ENCODE data around the gene SLC25A12.

The SLC25A12 gene

DNA sequence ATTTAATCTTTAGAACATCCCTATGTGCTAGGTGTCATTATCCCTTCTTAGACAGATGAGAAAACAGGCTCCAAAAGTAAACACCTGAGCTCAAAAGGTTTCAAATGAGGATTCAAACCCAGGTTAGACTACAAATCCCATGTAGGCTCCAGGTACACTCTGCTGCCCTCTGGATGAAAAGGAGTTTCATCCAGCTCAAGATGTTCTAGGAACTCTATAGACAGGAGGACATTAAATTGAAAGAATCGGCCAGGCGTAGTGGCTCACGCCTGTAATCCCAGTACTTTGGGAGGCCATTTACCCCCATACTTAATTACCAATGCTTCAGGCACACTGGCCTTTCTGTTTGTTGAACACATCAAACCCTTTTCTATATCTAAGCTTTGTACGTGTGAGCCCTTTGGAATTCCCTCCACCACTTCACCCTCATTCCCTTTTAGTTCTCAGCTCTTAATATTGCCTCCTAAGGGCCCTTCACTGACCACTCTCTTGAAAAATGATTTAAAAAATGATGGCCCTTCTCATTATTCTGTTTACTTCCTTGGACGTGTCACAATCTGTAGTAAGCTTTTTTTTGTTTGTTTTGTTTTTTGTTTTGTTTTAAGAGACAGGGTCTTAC lies 10.7 kb downstream of the SLC25A12 start:
- DNase-seq: no peak

DNA sequence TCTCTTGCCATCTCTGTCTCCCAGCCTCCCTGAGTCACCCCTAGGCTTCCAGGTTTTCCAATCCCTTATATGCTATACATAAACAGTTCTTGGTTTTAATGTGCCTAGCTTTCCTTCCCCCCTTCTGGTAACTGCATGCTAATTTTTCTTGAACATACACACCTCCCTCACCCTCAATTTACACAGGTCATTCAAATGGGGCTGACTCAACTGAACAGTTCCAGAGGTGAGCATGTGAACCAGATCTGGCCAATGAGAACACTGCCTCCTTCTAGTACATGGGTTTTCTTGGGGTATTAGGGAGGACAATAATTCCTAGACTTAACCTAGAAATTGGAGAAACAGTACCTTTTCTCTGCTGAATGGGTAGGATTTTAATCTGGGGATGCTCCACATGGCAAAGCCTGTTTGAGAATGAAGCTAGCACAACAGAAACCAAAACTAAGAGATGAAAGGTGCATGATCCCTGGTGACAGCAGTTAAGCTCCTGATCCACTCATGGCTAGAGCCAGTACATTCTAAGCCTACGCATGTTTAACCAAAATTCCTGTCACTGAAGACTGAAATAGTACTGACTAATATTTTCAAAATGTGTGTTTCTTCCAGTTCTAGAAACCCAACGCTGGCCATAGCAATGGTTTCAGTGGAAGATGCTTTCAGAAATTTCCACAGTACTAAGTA lies 11.8 kb downstream of the SLC25A12 start:
- no peak for DNase-seq

DNA sequence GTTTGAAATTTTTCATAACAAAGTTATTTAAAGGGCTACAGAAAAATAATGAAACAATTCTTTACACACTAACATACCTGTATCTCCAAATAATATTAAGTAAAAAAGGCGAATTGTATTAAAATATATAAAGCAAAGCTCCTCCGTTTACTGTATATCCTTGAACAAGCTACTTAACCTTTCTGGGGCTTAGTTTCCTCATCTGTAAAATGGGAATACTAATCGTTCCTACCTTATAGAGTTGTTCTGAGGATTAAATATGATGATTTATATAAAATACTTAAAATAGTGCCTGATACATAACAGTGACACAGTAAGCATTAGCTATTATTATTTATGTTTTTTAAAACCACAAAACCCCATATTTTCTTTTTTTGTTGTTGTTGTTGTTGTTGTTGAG lies 13.3 kb downstream of the SLC25A12 start:
- no peak for DNase-seq

DNA sequence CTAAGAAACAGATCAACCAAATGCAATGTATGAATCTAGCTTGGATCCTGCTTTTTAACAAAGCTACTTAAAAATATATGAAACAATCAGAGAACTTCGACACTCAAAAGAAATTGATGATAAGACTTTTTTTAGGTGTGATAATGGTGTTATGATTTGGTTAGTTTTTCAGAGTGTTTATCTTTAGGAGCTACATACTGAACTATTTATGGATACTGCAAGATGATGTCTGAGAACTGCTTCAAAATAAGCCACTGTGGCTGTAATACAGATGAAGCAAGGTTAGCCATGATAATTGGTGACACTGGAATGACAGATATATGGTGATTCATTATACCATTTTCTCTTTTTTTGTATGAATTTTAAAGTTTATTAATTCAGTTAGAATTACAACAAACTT lies 14.2 kb downstream of the SLC25A12 start:
- no peak for DNase-seq

DNA sequence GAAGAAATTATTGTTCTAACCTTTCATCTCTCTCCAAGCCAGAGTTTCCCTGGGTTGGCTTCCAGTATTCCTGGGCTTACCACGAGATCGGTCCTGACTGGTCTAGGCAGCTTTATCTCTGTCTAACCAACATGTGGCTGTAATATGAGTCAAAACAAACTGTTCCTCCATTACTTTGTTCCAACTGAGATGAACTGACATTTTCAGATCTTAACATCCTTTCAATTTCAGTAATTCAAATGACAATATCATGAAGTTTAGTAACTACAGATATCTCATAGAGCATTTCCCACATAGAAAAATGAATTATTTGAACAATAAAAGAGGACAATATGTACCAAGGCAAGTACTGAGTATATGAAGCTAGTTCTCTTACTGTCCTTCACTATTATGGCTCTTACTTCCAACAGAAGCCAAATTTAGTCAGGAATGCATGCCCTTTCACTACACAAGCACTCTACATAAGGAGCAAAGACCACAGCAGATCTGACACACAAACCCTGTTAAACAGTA lies 15.5 kb downstream of the SLC25A12 start:
- no peak for DNase-seq

DNA sequence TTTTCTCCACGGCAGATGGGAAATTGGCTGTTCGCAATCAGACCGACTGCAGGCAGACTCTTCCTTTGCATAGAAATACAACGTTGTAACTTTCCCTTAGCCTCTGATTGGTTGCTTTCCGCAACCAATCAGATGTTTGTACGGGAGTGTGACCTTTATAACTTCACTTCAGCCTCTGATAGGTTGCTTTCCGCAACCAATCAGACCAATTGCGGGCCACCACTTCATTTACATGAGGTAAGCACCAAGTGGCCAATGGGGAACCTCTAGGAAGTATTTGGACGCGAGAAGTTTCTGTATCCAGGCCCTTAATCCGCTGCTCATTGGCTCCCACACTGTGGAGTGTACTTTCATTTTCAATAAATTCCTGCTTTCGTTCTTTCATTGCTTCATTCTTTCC lies 19.1 kb downstream of the SLC25A12 start:
- DNase-seq: no peak

DNA sequence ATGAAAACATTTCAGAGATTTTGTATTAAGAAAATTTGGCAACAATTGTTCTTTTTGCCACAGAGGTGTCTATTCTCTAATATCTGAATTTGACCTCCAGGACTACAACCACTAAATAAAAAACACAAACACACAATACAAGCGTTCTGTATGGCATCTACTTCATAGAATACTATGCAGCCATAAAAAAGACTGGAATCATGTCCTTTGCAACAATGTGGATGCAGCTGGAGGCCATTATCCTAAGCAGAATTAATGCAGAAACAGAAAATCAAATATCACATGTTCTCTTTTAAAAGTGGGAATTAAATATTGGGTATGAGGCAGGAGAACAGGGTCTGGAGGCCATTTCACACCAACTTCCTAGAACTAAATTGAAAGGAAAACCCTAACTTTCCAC lies 19.5 kb downstream of the SLC25A12 start:
- no peak for DNase-seq

DNA sequence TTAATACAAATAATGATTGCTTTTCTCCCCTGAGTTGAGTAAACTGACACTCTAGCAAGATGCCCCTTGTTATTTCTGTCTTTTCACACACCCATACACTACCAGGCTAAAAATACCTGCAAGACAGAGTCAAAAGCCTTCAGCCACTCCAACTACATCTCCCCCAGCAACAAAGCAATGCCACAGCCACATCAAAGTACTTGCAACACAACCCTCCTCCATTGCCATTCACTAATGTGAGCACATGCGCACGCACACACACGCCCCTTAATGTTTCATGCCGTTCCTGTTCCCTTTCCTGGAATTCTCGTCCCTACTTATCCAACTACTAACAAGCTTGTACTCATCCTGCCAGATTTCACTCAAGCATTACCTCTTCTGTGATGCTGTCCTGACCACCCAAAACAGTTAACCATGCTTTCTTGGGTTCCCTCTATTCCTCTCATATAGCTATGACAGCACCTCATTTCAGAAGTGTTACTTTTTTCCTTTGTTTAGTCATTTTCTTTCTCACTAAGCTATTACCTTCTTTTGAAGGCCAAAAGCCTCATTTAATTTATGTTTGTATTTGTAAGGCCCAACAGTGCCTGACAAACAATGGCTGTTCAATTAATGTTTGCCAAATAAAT lies 29.6 kb downstream of the SLC25A12 start:
- no peak for DNase-seq

DNA sequence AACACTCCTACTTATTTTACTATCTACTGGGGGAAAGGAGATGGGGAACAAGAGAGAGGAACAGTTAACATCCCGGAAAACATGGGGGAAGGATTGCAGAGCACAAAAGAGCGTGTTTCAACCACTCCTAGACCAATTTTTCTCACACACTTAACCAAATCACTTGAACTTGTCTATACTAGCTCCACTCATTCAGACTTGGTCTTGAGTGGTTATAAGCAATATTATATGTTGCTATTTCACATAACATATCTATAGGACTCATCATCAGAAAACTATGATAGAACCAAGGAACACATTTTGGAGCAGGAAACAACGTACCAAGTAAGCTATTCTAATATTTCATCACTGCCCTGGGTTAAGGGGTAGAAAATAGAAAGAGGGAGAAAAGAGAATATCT lies 31.5 kb downstream of the SLC25A12 start:
- no peak for DNase-seq

DNA sequence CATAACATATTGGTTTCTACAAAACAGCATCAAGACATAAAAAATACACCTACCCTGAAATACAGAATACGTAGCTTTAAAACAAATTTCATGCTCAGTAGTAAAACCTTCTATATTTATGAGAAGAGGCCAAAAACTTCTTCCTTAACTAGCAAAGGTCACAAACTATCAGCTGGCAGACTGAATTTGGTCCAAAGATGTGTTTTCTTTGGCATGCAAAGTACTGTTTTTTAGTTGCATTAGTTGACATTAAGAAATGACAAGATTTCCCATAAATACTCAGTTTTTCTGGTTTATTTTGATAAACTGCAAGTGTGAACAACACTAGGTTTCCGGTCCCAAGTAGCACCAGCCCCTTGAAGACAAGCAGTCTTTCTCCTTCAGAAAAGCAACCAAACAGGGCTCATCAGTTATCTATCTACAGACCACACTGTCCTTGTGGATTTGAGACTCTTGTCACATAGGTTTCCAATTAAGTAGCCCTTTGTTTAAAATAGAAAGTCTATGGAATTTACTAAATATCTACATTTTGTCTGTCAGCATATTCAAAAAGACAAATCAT lies 35.6 kb downstream of the SLC25A12 start:
- no peak for DNase-seq

DNA sequence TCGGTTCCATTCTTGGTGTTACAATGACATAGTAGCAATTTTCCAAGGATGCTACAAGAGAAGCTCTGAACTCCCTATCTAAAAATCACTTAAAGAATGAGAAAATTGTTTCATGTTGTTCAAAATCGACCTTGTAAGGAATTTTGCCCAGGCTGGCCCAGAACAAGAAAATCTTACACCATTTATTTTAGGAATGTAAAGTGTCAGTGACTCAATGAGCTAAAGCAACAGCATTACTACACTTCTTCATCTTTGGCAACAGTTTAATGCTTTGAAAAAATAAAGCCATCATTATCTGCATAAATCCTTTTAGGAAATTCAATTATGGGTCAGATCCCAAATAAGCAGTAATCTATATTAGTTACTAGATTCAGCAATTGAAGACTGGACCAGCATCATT lies 38.6 kb downstream of the SLC25A12 start:
- DNase-seq: no peak

DNA sequence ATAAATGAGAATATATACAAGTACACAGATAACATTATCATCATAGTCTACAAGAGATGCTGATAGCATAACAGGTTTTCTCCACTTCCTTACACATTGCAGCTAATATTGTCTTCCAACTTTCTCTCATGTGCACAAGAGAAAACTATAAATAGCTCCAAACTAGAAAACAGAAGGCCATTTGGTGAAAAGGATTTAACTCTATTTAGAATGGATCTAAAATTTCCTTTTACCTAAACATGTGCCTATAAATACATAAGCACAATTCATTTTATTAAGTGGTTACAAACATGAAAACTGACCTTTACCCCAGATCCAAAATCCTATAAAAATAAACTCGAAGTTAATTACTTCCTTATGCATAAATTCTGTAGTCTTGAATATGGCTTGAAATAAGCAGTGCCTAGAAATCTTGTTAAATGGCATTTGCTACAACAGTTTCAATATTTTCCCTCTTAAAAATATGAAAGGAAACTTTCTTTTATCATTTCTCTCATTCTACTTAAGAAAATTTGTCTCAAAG lies 41.6 kb downstream of the SLC25A12 start:
- DNase-seq: no peak

DNA sequence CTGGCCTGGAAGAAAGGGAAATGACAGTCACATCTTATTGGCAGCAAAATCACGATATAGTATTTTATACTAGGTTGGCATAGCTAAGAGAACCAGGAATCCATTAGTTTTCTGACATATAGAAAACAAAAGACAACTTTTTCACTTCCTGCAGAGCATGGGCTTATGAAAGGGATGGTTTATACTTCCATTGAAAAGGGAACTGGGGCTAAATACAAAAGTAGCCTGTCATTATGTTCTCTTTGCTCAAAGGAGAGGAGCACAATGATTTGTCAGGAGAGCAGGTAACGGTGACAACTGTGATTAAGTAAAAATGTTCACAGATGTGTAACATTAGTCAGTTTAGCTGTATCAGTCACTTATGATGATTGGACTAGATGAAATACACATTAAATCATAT lies 46.4 kb downstream of the SLC25A12 start:
- DNase-seq: no peak

DNA sequence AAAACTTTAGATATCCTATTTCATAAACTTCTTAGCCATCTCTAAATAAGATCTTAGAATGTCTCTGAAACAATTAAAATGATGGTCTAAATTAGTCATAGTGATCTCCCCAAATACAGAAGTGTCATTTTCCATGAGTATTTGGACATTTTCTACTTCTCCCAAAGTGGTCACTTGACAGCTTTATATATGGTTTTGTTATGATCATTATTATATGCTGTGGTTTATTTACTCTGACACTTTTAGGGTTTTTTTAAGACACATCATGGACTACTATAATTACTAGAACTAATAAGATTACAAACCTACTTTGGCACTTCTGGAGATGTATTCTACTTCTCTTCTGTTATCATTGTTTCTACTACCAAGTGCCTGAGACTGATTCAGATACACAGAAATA lies 47.1 kb downstream of the SLC25A12 start:
- DNase-seq: no peak

DNA sequence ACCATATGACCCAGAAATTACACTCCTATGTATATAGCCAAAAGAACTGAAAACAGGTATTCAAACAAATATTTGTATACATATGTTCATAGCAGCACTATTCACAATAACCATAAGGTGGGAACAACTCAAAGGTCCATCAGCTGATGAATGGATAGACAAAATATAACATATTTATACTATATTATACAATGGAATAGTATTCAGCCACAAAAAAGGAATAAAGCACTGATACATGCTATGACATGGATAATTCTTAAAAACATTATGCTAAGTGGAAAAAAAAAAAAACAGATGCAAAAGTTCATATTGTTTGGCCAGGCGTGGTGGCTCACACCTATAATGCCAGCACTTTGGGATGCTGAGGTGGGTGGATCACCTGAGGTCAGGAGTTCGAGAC lies 52.0 kb downstream of the SLC25A12 start:
- no peak for DNase-seq

DNA sequence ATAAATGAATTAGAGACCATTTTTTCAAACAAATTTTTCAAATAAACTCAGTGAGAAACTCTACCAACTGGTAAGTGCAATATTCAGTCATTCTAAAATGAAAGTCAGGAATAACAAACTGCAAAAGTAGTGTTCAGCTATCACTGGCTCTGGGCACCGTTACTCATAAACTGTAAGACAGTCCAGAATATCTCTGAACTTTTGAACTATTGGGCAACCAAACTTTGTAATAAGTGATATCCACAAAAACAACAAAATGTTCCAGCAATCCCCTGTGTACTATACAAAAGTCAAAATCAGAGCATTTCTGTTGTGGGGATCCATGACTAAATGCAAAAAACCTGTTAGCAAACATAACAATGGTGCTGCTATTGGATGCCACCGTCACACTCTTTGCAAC lies 56.3 kb downstream of the SLC25A12 start:
- no peak for DNase-seq

DNA sequence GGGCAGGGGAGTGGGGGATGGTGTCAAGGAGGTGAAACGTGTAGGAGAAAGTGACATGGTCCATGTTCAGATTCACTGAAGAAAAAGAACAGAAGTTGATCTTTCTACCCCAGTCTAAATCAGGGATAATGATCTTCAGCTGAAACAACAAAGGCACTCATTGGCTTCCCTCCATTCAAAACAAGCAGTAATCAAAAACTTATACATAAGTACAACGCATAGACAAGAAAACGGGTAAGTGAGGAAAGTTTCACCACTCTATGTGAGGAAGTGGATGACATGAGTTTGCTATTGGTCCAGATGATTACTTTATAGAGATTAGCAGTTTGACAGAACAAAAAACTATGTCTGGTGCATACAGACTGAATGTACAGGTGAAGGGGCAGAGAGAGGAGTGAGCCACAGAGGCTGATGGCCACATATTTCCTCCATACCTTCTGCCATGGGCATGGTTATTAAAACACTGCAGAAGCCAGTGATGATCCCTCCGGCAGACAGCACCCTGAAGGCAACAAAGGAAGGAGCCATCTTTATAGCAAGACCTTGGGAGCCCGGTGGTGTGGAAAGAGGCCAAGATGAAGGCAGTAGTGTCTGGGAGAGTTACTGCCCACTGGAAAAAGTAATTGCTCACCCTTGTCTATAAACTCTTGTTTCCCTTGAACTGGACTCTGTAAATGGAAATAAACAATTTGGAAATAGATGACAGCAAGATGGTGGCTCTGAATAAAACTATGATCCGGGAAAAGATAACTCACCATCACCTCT lies 57.7 kb downstream of the SLC25A12 start:
- no peak for DNase-seq

DNA sequence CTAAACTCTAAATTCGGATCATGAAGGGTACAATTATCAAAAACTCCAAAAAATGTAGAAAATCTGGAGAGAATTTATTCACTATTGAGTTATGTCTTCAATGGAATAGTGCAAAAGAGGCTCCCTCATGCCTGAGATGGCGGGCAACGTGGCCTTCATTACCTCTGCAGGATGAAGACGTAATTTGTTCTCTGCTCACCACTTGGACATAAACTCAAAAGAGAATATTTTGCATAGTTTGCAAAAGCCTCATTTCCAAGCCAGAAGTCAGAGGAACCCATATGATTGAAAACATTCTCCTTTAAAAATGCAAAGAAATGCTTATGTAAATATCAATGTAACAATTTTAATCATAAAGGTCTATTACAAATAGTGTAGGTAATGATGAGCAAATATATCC lies 58.7 kb downstream of the SLC25A12 start:
- DNase-seq: no peak

DNA sequence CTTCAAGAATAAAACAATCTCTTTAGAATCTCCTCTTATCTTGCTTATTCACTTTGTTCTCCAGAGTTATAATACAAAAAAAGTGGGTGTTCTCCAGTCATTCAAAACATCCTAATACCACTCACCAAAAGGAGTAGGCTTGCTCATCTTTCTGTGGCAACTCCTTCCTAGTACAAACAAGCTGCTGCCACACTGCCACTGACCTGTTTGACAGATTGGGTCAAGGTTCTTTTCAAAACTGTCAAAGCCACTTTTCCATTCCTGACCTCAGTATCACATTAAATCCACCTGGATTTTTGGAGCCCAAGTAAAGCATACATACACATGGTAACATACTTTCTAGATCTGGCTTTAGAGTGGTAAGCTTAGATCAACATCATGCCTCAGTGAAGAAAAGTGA lies 59.8 kb downstream of the SLC25A12 start:
- no peak for DNase-seq

DNA sequence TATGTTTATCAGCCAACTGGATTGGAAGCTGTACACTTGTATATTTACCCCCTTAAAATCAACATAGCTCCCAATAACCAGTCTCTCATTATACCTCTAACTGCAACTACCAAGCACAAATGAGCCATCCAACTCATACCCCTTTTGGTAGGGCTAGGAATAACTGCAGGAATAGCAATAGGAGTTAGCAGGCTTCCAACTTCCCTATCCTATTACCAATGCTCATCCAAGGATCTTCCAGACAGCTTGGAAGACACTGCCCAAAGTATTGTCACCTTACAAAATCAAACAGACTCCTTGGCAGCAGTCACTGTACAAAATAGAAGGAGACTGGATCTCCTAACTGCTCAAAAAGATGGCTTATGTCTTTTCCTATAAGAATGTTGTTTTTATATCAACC lies 61.6 kb downstream of the SLC25A12 start:
- no peak for DNase-seq

DNA sequence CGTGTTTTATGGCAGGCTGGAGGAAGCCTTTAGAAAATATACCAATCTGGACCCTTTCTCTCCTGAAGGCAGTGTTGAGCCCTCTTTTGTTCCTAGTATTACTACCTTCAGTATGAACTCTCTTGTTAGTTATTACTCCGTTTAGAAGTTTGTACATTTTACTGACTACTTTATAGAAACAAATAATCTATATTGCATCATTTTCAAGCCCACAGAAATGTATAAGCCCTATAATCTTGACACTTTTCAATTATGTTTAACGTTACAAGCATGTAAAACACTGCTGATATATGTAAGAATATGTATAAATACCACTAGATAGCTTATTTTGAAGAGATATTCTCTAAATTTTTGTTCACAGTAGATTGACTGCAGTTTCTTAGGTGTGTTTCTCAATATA lies 64.0 kb downstream of the SLC25A12 start:
- DNase-seq: no peak

DNA sequence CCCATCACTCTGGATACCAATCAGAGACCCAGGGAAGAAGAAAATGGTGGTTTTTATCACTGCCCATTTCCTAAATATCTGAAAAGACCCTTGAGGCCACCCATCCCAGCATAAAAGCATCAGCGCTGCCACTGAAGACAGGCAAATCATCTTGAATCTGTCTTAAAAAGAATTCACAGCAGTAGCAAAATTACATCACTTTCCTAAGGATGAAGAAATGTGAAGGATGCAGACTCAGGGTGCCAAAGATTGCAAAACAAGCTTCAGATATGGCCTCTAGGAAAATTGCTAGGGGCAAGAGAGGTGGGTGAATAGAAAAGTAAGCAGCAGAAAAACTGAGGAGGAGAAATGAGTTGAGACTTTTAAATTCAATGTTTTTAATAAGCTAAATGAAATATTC lies 70.0 kb downstream of the SLC25A12 start:
- DNase-seq: no peak

Data from KG1 (cell line).